ENCODE data around the gene ADGRD1. TPM values are rescaled to one million over a fixed set of nuclear protein-coding genes. Genes with fewer than 3 reads are reported as not detected.

The ADGRD1 gene
- total and polyA plus RNA-seq, 7 donors = 0.46 to 22.5 (median 7.2) TPM

GRCh38 chr12:131120831-131121271, 167.1 kb downstream of the ADGRD1 start:
- peak; percentile 59 for DNase-seq
- no peak overlapping the region for H3K4me3 ChIP-seq
- no peaks in the 10 kb centered on the region for H3K27me3 ChIP-seq
- H3K4me1 ChIP-seq = peaks cover 0 to 10% (median 6%) of the 10 kb centered on the region in 4 donors
- intact Hi-C loops (cut with DNase I) = no loop called here
- peaks cover 0 to 14% (median 0%) of the 10 kb centered on the region in 4 donors for H3K36me3 ChIP-seq
- WGBS, 2 donors = 87 to 88% methylated on average over 25 of the region's 25 CpGs
- TF ChIP-seq CTCF (IDR thresholded peaks at IDR 0.05) = no peak
- no peak for TF ChIP-seq POLR2A (IDR thresholded peaks at IDR 0.05)
- TF ChIP-seq POLR2AphosphoS5 (IDR thresholded peaks at IDR 0.05) = no peak
- no peaks in the 10 kb centered on the region for H3K9me3 ChIP-seq
- no peak overlapping the region for H3K27ac ChIP-seq

- H3K27me3 ChIP-seq = no peaks in the 10 kb centered on the region
- peaks cover 0 to 14% (median 0%) of the 10 kb centered on the region in 4 donors for H3K36me3 ChIP-seq
- H3K27ac ChIP-seq = no peak overlapping the region
- peak; percentile 47 for DNase-seq
- H3K9me3 ChIP-seq = no peaks in the 10 kb centered on the region
- no peak overlapping the region for H3K4me3 ChIP-seq
- TF ChIP-seq POLR2A (IDR thresholded peaks at IDR 0.05) (no peak), CTCF (IDR thresholded peaks at IDR 0.05) (no peak), POLR2AphosphoS5 (IDR thresholded peaks at IDR 0.05) (no peak), EP300 (IDR thresholded peaks at IDR 0.05) (no peak)
- intact Hi-C loops (cut with DNase I) = no loop called here
- 87% methylated on average over 30 of the region's 30 CpGs for WGBS, 2 donors
- H3K4me1 ChIP-seq = no peaks in the 10 kb centered on the region
Measured at GRCh38 chr12:131121705-131122405, 168.1 kb downstream of the ADGRD1 start.

GRCh38 chr12:131122631-131123030, 168.9 kb downstream of the ADGRD1 start:
- Histone ChIP-seq H3K27me3 (no peaks in the 10 kb centered on the region), H3K4me1 (no peaks in the 10 kb centered on the region), H3K27ac (no peak overlapping the region), H3K9me3 (no peaks in the 10 kb centered on the region), H3K4me3 (no peak overlapping the region), H3K36me3 (peaks cover 0 to 14% (median 0%) of the 10 kb centered on the region in 4 donors)
- peak; percentile 52 for DNase-seq
- WGBS, 2 donors = 89 to 94% methylated on average over 7 of the region's 7 CpGs
- intact Hi-C loops (cut with DNase I) = no loop called here
- TF ChIP-seq POLR2A (IDR thresholded peaks at IDR 0.05) (no peak), CTCF (IDR thresholded peaks at IDR 0.05) (no peak), POLR2AphosphoS5 (IDR thresholded peaks at IDR 0.05) (no peak), EP300 (IDR thresholded peaks at IDR 0.05) (no peak)

- H3K36me3 ChIP-seq = peaks cover 0 to 7% (median 0%) of the 10 kb centered on the region in 4 donors
- TF ChIP-seq POLR2AphosphoS5 (IDR thresholded peaks at IDR 0.05) = no peak
- TF ChIP-seq POLR2A (IDR thresholded peaks at IDR 0.05) = no peak
- TF ChIP-seq CTCF (IDR thresholded peaks at IDR 0.05) = no peak
- TF ChIP-seq EP300 (IDR thresholded peaks at IDR 0.05) = no peak
- WGBS, 2 donors = 88 to 90% methylated on average over 10 of the region's 10 CpGs
- H3K9me3 ChIP-seq = no peaks in the 10 kb centered on the region
- no peaks in the 10 kb centered on the region for H3K4me1 ChIP-seq
- no peak overlapping the region for H3K27ac ChIP-seq
- no peaks in the 10 kb centered on the region for H3K27me3 ChIP-seq
- H3K4me3 ChIP-seq = no peak overlapping the region
- DNase-seq = peak; percentile 56
- intact Hi-C loops (cut with DNase I) = no loop called here
Measured at GRCh38 chr12:131123817-131124216, 170.1 kb downstream of the ADGRD1 start.
